Thymus (tissue), 11 donors: Measurements from ENCODE around the gene MFRP. TPM values are rescaled to one million over a fixed set of nuclear protein-coding genes. Genes with fewer than 3 reads are reported as not detected.

Source experiments
- DNase-seq, 9 donors: peaks; one replicate each; pipeline ENCODE4 v3.0.0-alpha.2; 2013; ENCODE audit warnings: low spot score in 9 of 9, low read depth in 6 of 9, missing footprints in 1 of 9
- H3K27ac ChIP-seq, 2 donors: one replicate each; pipeline ENCODE4 v1.5.1; 2013; ENCODE audit warnings: control low read depth in 1 of 2, low read depth in 1 of 2, low read length in 1 of 2, mild to moderate bottlenecking in 1 of 2, moderate library complexity in 1 of 2
- H3K27me3 ChIP-seq, 2 donors: one replicate each; pipeline ENCODE4 v1.5.1; 2013; ENCODE audit warnings: low read length in 1 of 2; ENCODE audit not compliant: control insufficient read depth in 2 of 2, insufficient read depth in 1 of 2
- H3K36me3 ChIP-seq, 2 donors: one replicate each; pipeline ENCODE4 v1.5.1; 2013; ENCODE audit warnings: low read length in 1 of 2, mild to moderate bottlenecking in 1 of 2, moderate library complexity in 1 of 2; ENCODE audit not compliant: control insufficient read depth in 2 of 2, insufficient read depth in 2 of 2
- H3K4me1 ChIP-seq, 2 donors: one replicate each; pipeline ENCODE4 v1.5.1; 2013; ENCODE audit warnings: low read length in 2 of 2; ENCODE audit not compliant: control insufficient read depth in 2 of 2, insufficient read depth in 2 of 2
- H3K4me3 ChIP-seq, 2 donors: one replicate each; pipeline ENCODE4 v1.5.1; 2013; ENCODE audit warnings: low read length in 2 of 2, control low read depth in 1 of 2, mild to moderate bottlenecking in 1 of 2
- H3K9me3 ChIP-seq, 2 donors: one replicate each; pipeline ENCODE4 v1.5.1; 2013; ENCODE audit warnings: low read length in 1 of 2, mild to moderate bottlenecking in 1 of 2; ENCODE audit not compliant: control insufficient read depth in 2 of 2, insufficient read depth in 1 of 2
- WGBS: extraction: QIAGEN DNeasy Blood & Tissue Kit; methylation state at CpG from one replicate; pipeline ENCODE4 v1.1.7; 2013; 5-methylcytosine and 5-hydroxymethylcytosine counted together
- polyA plus RNA-seq: library from polyadenylated mRNA; stranded (reverse); fragments of 200-250 nt; gene quantifications from one replicate; pipeline ENCODE4 v1.2.3, GENCODE V29; 2013
- total RNA-seq: library from RNA; stranded (reverse); fragments of 120-200 nt; gene quantifications from one replicate; pipeline ENCODE4 v1.2.4, GENCODE V29; 2013
- donor health status: healthy.

MFRP gene
- total and polyA plus RNA-seq, 2 donors: 0.05 TPM; not detected in 1

DNA sequence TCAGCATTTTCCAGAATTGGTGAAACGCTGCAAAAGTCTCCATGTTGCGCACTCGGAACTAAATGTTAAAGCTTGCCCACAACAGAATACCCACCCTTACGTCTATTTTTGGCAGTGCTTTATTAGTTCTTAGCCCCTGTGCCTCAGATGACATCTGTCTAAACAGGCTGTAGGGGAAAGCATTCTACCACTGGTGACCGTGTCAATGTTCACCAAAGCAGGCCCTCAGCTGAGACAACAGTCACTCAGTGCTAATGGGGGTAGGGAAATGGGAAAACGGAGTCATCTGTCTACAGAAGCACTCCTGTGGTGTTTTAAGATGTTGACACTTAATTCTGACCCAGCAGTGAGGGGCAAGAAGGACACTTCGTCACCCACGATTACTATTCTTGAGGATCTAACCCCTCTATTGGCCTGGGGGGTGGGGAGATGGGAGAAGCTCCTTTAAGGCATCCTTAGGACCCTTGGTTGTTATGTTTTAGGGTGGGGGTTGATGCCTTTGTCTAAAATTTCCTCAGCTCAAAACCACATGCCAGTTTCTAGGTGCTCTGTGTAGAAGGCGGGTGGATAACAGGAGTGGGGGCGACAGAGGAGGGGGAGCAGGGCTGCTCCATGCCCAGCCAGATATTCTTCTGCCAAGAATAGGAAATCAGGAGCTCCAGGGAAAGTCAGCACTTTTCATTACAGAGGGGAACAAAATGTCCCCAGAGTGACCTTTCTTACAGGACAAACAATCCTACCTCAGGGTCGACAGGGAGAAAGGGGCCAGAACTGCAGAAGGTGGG is 15.6 kb upstream of the MFRP start:
- H3K4me3 ChIP-seq: no peak overlapping the region
- no peaks in the 10 kb centered on the region for H3K36me3 ChIP-seq
- 95% methylated on average over 11 of the region's 11 CpGs for WGBS
- H3K4me1 ChIP-seq: peaks cover 0 to 19% of the 10 kb centered on the region in 2 donors
- H3K27ac ChIP-seq: no peak overlapping the region
- no peak for DNase-seq
- no peaks in the 10 kb centered on the region for H3K9me3 ChIP-seq
- H3K27me3 ChIP-seq: peaks cover 39 to 78% of the 10 kb centered on the region in 2 donors

DNA sequence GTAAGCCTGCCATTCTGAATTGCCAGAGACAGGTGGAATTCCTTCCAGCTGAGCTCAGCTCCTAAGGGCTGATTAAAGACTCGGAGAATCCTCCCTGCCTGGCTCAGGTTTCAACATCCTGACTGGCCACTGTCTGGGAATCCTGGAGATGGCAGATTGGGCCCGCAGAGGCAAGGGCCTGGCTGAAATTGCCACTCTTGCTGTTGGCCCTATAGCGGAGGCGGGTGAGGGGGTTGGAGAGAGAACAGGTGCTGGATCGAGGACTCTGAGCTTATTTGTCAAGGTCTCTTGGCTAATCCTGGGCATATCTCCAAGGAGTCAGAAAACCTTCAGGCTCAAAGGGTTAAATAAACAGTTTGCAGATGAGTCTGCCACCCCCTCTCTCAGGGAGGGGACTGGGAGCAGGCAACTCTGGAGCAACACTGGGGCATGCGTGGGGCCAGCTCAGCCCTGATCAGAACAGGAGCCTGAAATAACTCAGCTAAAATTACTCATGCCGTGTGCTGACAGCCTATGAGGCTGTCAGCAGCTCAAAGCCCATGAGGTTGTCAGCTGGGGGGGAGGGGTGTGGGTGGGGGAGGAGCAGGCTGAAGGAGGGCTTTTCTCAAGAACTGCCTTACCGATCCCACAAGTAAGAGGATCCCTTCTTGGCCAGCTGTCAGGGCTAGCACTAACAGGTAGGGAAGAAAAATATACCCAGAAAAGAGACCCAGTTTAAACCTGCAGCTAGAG is 14.7 kb upstream of the MFRP start:
- peak in 1 of 9 donors; percentile 37 for DNase-seq

DNA sequence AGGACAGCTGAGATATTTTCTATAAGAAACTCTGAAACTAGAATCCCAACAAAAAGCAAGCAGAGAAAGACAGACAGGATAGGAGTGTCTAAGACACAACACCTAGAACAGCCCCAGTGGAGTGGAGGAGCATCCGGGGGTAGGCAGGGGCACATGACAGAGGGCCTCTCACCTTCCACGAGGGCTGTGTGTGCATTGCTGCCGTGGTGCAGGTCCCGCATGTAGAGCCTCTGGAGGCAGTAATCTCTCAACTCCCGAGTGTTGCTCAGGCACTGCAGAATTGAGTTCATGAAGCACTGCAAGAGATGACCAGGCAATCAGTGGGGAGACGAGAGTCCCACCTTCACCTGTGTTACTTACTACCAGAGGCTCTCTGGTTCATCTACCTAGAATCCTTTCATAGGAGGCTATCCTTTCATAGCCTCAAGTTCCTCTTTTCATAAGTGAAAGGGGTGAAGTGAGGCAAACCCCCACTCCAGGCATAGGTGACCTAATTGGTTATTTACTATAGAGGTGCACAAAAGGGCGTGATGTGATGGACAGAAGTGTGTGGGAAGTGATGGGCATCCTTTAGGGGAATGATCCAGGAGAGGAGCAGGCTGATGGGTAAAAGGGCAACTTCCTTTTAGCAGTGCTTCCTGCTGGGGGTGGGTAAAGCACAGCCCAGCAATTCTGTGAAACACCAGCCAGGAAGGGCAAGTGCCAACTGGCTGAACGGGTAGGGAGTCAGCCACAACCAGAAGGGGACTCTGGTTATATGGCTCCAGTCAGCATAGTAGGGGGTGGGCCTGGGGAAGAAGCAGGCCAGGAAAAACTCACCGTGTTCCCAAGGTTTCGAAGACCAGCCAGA is 13.1 kb upstream of the MFRP start:
- Histone ChIP-seq H3K36me3 (no peaks in the 10 kb centered on the region), H3K4me3 (no peak overlapping the region), H3K27ac (no peak overlapping the region), H3K27me3 (peaks cover 31 to 76% of the 10 kb centered on the region in 2 donors), H3K4me1 (peaks cover 0 to 28% of the 10 kb centered on the region in 2 donors), H3K9me3 (no peaks in the 10 kb centered on the region)
- 81% methylated on average over 10 of the region's 10 CpGs for WGBS
- no peak for DNase-seq

More for the DNA sequence above, 14.7 kb upstream of the MFRP start:
- 89% methylated on average over 8 of the region's 8 CpGs for WGBS
- Histone ChIP-seq H3K9me3 (no peaks in the 10 kb centered on the region), H3K36me3 (no peaks in the 10 kb centered on the region), H3K27me3 (peaks cover 39 to 78% of the 10 kb centered on the region in 2 donors), H3K4me3 (no peak overlapping the region), H3K27ac (peak overlapping the region in 1 of 2 donors; percentile 1), H3K4me1 (peaks cover 0 to 25% of the 10 kb centered on the region in 2 donors)

DNA sequence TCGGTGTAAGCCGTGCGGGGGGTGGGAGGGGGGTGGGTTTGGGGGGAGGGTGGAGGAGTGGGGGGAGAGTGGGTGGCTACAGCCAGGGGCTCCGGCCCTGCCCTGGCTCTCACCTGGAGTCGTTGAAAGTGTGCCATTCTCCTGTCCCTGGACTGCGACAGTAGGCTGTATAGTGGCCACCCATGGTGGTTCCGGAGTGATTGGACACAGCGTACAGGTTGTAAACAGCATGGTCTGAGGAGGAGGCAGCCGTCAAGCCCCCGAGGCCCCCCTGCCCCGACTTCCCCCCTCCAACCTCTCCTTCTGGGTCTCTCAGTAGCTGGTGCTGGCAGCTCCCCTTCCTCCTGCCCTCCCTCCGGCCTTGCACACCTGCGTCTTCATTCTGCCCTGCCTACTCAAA is 10.6 kb upstream of the MFRP start:
- H3K27me3 ChIP-seq: peaks cover 7 to 64% of the 10 kb centered on the region in 2 donors
- H3K4me3 ChIP-seq: peak overlapping the region in 1 of 2 donors; percentile 49
- peaks cover 0 to 19% of the 10 kb centered on the region in 2 donors for H3K4me1 ChIP-seq
- H3K36me3 ChIP-seq: no peaks in the 10 kb centered on the region
- WGBS: 43% methylated on average over 13 of the region's 13 CpGs
- no peaks in the 10 kb centered on the region for H3K9me3 ChIP-seq
- H3K27ac ChIP-seq: no peak overlapping the region
- no peak for DNase-seq

DNA sequence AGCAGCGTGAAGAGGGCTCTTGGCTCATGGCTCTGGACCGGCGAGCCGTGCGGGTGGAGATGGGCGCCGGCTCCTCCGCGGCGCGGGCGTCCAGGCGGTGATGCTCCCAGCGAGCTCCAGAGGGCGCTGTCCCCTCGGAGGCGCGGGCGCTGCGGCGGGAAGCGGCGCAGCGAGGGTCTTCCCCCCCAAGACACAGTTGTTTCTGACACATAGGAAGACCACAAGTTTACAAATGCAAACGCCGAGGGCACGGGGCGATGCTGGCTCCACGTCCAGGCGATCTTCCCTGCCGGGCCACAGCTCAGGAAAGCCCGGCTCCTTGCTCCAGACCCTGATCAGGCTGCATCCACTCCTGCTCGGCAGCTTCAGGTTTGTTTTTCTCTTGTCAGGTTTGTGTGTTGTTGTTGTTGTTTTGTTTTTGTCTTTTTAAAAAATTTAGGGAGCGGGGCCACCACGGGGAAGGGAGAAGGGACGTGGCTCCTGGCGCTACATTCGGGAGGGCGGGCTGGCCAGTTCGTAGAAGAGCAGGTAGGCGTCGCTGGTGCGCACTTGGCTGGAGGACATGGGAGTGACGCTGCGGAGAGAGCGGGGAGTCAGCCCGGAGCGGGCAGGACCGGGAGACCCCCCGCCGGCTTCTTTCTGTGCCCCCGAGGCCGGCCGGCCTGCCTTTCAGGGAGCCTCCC is 10.0 kb upstream of the MFRP start:
- Histone ChIP-seq H3K4me1 (peaks cover 0 to 13% of the 10 kb centered on the region in 2 donors), H3K36me3 (no peaks in the 10 kb centered on the region), H3K27me3 (peaks cover 4 to 62% of the 10 kb centered on the region in 2 donors), H3K27ac (no peak overlapping the region), H3K4me3 (peak overlapping the region; percentile 49 to 58), H3K9me3 (no peaks in the 10 kb centered on the region)
- peak in 6 of 9 donors; percentile 58 to 81 (median 64) for DNase-seq
- WGBS: under 1% methylated on average over 54 of the region's 54 CpGs

DNA sequence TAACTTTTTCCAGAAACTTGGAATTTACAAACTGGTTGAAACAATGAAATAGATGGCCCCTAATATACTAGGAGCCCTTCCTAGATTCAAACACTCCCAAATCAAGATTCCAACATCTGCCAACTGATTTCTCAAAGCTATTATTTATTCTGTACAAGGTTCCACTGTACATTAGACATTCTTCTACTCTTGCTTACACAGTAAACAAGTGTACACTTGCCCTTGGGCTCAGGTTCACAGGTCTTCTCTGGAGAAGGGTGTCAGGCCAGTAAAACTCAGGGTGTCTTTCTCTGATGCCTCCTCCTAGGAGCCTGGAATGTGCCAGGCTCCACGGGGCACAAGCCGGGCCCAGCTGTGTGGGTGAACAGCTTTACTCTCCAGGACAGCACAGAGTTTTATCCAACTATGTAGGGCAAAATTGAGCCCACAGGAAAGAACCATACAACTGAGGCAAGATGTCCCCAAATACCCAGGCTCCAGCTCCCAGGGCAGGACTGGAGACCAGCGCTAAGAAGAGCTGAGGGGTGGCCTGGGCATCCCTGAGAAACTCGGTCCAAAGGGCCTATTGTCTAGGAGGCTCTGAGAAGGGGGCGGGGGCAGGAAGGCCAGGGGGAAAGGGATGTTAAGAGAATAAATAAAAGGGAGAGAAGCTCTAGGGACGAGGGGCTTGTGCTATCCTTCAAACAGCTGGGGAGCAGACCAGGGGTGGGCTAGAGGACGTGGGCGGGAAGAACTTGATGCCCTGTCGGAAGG is 8.8 kb upstream of the MFRP start:
- Histone ChIP-seq H3K4me1 (peaks cover 0 to 9% of the 10 kb centered on the region in 2 donors), H3K27ac (no peak overlapping the region), H3K36me3 (no peaks in the 10 kb centered on the region), H3K4me3 (no peak overlapping the region), H3K9me3 (no peaks in the 10 kb centered on the region), H3K27me3 (peaks cover 4 to 58% of the 10 kb centered on the region in 2 donors)
- WGBS: 85% methylated on average over 9 of the region's 9 CpGs
- no peak for DNase-seq

DNA sequence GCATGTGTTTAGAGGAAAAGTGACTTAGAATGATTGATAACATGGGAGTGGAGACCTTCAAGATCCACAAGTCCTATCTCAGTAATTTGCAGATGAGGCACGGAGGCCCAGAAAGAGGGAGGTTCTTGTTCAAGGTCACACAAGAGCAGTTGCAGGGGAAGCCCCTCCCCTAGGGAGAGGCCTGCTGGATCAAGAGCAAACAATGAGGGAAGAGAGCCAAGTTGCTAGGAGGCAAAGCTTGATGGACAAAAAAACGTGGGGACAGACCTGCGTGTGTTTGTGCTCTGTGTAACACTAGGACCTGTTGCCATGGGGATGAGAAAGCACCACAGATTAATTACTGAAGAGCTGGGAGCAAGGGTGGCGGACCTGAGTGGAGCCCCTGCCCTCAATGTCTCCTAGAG is 6.4 kb upstream of the MFRP start:
- H3K27ac ChIP-seq: no peak overlapping the region
- DNase-seq: no peak

DNA sequence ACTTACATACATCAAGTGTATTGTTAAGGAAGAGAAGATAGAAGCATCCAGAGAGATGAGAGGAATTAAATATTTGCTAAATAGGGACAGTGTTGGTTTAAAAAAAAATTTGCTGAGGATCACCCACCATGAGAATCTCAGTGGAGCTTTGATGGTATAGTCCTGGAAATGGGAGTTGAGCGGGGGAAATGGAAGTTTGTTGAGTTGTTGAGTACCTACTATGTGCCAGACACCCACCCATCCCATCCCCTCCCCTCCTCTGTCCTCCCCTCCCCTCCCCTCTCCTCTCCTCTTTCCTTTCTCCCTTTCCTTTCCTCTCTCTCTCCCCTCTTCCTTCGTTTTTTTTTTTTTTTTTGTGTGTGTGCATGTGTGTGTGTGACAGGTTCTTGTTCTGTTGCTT is 4.7 kb upstream of the MFRP start:
- Histone ChIP-seq H3K27ac (no peak overlapping the region), H3K4me3 (no peak overlapping the region), H3K9me3 (no peaks in the 10 kb centered on the region), H3K4me1 (peaks cover 0 to 4% of the 10 kb centered on the region in 2 donors), H3K27me3 (peaks cover 2 to 51% of the 10 kb centered on the region in 2 donors), H3K36me3 (no peaks in the 10 kb centered on the region)
- WGBS: 50% methylated on average over 2 of the region's 2 CpGs
- DNase-seq: no peak

More for the DNA sequence above, 6.4 kb upstream of the MFRP start:
- no peak overlapping the region for H3K4me3 ChIP-seq
- peaks cover 2 to 54% of the 10 kb centered on the region in 2 donors for H3K27me3 ChIP-seq
- H3K4me1 ChIP-seq: peaks cover 0 to 9% of the 10 kb centered on the region in 2 donors
- WGBS: 81% methylated on average over 4 of the region's 4 CpGs
- H3K9me3 ChIP-seq: no peaks in the 10 kb centered on the region
- no peaks in the 10 kb centered on the region for H3K36me3 ChIP-seq
